ENCODE measurements around the gene SUSD1.

SUSD1 gene

DNA sequence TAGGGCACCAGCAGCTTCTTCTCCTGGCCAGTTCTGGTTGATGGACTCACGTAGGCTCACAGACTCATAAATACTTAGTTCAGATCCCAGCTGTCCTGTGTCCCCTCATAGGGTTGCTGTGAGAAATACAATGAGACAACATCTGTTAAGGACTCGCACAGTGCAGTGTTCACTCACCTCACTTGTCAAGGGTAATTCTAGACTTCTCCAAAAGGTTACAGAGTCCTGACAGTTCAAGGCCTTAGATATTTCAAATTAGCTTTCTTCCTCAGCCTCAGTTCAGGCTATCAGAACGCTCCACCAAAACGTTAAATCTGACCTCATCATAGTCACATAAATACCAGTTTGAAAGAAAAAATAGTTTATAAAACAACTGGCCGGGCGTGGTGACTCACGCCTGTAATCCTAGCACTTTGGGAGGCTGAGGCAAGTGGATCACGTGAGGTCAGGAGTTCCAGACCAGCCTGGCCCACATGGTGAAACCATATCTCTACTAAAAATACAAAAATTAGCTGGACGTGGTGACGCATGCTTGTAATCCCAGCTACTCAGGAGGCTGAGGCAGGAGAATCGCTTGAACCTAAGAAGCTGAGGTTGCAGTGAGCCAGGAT is 172.1 kb downstream of the SUSD1 start:
- H3K27me3 ChIP-seq (ENCODE audit: low read depth, low read length) = no peaks in the 10 kb centered on the region
- no peaks in the 10 kb centered on the region for H3K36me3 ChIP-seq (ENCODE audit: control insufficient read depth in 1 of 2, insufficient read depth in 2 of 2, low read length in 2 of 2)
- no peaks in the 10 kb centered on the region for H3K4me1 ChIP-seq (ENCODE audit: control insufficient read depth in 1 of 2, insufficient read depth in 2 of 2, low read length in 2 of 2)
- no peak overlapping the region for H3K27ac ChIP-seq (ENCODE audit: low read length)
- no peak overlapping the region for H3K4me3 ChIP-seq (ENCODE audit: low read depth in 1 of 2, low read length in 2 of 2)
- no peaks in the 10 kb centered on the region for H3K9me3 ChIP-seq (ENCODE audit: control insufficient read depth in 1 of 2, low read length in 2 of 2)

DNA sequence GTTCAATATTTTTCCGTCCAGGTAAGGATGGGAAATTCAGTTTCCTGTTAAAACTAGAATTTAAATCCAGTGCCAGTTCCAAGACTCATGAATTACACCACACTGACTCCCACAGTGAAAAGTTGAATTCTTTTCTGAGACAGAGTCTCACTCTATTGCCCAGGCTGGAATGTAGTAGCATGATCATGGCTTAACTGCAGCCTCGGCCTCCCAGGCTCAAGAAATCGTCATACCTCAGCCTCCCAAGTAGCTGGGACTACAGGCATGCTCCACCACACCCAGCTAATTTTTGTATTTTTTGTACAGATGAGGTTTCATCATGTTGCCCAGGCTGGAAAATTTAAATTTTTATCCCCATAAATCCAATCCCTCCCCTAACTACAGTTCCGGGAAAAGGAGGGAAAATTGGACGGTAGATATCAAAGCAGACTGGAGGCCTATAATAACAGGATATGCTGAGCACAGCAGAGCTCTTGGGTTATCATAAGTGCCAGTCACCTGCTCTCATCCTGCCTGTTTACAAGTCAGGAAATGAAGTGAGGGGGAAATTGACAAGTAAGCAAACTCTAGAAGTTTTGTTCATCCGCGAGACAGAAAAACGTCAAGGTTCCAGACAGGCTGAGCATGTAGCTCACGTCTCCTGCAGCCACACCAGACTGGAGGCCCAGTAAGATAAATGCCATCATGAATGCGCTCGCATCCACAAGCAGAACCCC is 172.8 kb downstream of the SUSD1 start:
- no peak overlapping the region for H3K27ac ChIP-seq (ENCODE audit: low read length)

DNA sequence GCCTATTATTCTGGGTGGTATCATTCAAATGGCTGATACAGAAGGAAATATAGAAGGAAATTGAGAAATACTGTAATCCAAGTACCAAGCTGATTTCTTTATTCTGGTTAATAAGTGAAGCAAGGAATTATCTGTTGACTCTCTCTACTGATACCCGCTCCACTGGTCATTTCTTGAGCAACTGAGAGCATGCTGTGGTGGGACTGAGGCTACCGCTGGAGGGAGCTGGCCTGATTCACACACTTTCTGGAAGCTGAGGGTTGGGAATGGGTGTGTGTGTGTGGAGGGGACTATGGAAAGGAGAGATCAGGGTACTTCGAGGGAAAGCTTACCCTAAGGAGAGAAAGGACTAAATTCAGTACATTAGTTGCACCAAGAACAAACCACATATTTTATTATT is 174.4 kb downstream of the SUSD1 start:
- no peaks in the 10 kb centered on the region for H3K36me3 ChIP-seq (ENCODE audit: control insufficient read depth in 1 of 2, insufficient read depth in 2 of 2, low read length in 2 of 2)
- no peaks in the 10 kb centered on the region for H3K9me3 ChIP-seq (ENCODE audit: control insufficient read depth in 1 of 2, low read length in 2 of 2)
- no peaks in the 10 kb centered on the region for H3K27me3 ChIP-seq (ENCODE audit: low read depth, low read length)
- H3K4me3 ChIP-seq (ENCODE audit: low read depth in 1 of 2, low read length in 2 of 2) = no peak overlapping the region
- no peak overlapping the region for H3K27ac ChIP-seq (ENCODE audit: low read length)
- no peaks in the 10 kb centered on the region for H3K4me1 ChIP-seq (ENCODE audit: control insufficient read depth in 1 of 2, insufficient read depth in 2 of 2, low read length in 2 of 2)

More for the DNA sequence above, 172.8 kb downstream of the SUSD1 start:
- Histone ChIP-seq H3K27me3 (ENCODE audit: low read depth, low read length) (no peaks in the 10 kb centered on the region), H3K4me1 (ENCODE audit: control insufficient read depth in 1 of 2, insufficient read depth in 2 of 2, low read length in 2 of 2) (no peaks in the 10 kb centered on the region), H3K9me3 (ENCODE audit: control insufficient read depth in 1 of 2, low read length in 2 of 2) (no peaks in the 10 kb centered on the region), H3K4me3 (ENCODE audit: low read depth in 1 of 2, low read length in 2 of 2) (no peak overlapping the region), H3K36me3 (ENCODE audit: control insufficient read depth in 1 of 2, insufficient read depth in 2 of 2, low read length in 2 of 2) (no peaks in the 10 kb centered on the region)

DNA sequence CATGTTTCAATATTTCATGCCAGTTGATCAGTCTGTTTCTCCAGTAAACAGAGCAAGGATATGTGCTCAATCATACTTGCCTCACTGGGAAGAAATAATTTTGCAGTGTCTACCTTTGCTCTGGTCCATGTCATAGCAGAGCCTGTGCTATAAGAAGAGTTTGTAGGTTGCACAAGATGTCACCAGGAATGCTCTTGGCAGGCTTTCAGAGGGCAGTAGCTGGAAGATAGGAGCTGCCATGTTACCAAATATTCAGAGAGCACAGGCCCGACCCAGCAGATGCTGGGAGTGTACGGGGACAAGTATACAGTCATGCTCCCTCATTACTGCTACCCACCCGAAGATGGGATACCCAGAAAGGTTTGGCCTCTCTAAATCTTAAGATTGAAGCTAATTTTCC is 175.8 kb downstream of the SUSD1 start:
- Histone ChIP-seq H3K4me1 (ENCODE audit: control insufficient read depth in 1 of 2, insufficient read depth in 2 of 2, low read length in 2 of 2) (no peaks in the 10 kb centered on the region), H3K4me3 (ENCODE audit: low read depth in 1 of 2, low read length in 2 of 2) (no peak overlapping the region), H3K9me3 (ENCODE audit: control insufficient read depth in 1 of 2, low read length in 2 of 2) (no peaks in the 10 kb centered on the region), H3K27ac (ENCODE audit: low read length) (no peak overlapping the region), H3K27me3 (ENCODE audit: low read depth, low read length) (no peaks in the 10 kb centered on the region), H3K36me3 (ENCODE audit: control insufficient read depth in 1 of 2, insufficient read depth in 2 of 2, low read length in 2 of 2) (no peaks in the 10 kb centered on the region)

DNA sequence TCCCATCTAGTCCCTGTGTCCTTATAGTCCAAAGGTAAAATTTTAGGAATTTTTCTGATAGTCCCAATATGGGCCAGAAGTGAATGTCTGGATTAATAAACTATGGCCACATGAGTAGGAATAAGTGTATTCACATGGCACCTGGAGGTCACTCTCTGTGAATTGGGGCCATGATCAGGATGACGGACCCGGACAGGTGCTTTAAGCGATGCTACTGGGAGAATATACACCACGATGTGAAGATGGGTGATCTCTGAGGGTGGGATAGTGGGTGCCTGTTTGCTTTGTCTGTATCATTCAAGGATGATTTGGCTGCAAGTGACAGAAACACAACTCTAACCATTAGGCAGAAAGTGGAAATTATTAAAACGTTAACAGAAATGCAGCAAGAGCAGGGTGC is 177.3 kb downstream of the SUSD1 start:
- Histone ChIP-seq H3K27me3 (ENCODE audit: low read depth, low read length) (no peaks in the 10 kb centered on the region), H3K9me3 (ENCODE audit: control insufficient read depth in 1 of 2, low read length in 2 of 2) (no peaks in the 10 kb centered on the region), H3K27ac (ENCODE audit: low read length) (no peak overlapping the region), H3K4me1 (ENCODE audit: control insufficient read depth in 1 of 2, insufficient read depth in 2 of 2, low read length in 2 of 2) (peaks cover 0 to 4% of the 10 kb centered on the region in 2 donors), H3K4me3 (ENCODE audit: low read depth in 1 of 2, low read length in 2 of 2) (no peak overlapping the region), H3K36me3 (ENCODE audit: control insufficient read depth in 1 of 2, insufficient read depth in 2 of 2, low read length in 2 of 2) (no peaks in the 10 kb centered on the region)

DNA sequence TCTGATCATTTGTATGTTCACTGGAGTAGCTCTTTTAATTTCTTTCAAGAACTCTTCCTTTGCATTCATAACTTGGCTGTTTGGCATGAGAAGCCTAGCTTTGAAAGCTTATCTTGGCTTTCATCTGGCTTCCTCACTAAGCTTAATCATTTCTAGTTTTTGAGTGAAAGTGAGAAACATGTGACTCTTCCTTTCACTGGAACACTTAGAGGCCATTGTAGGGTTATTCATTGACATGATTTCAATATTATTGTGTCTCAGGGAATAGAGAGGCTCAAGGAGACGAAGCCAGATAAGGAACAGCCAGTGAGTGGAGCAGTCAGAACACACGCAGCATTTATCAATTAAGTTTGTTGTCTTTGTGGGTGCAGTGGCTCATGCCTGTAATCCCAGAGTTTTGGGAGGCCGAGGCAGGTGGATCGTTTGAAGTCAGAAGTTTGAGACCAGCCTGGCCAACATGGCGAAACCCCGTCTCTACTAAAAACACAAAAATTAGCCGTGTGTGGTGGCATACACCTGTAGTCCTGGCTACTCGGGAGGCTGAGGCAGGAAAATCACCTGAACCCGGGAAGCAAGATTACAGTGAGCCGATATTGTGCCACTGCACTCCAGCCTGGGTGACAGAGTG is 180.2 kb downstream of the SUSD1 start:
- Histone ChIP-seq H3K27me3 (ENCODE audit: low read depth, low read length) (no peaks in the 10 kb centered on the region), H3K27ac (ENCODE audit: low read length) (no peak overlapping the region), H3K36me3 (ENCODE audit: control insufficient read depth in 1 of 2, insufficient read depth in 2 of 2, low read length in 2 of 2) (no peaks in the 10 kb centered on the region), H3K4me3 (ENCODE audit: low read depth in 1 of 2, low read length in 2 of 2) (no peak overlapping the region), H3K9me3 (ENCODE audit: control insufficient read depth in 1 of 2, low read length in 2 of 2) (peaks cover 0 to 8% of the 10 kb centered on the region in 2 donors), H3K4me1 (ENCODE audit: control insufficient read depth in 1 of 2, insufficient read depth in 2 of 2, low read length in 2 of 2) (peaks cover 0 to 4% of the 10 kb centered on the region in 2 donors)

DNA sequence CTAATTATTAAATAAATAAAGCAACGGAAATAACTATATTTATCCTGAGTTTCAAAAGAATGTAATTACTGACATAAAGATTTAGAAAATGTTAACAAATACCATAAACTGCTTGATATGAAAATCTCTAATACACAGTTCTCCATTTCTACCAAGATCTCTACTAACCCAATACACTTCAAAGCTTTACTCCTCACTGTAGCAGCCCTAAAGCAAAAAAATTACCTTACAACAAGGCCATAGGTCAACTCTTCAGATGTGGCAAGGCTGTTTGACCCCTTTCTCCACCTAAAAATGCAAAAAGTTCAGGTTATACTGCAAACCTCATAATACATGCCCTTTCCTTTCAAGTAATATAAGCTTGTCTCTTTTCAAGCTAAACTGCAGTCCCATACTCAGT is 181.8 kb downstream of the SUSD1 start:
- Histone ChIP-seq H3K27me3 (ENCODE audit: low read depth, low read length) (no peaks in the 10 kb centered on the region), H3K4me1 (ENCODE audit: control insufficient read depth in 1 of 2, insufficient read depth in 2 of 2, low read length in 2 of 2) (peaks cover 0 to 4% of the 10 kb centered on the region in 2 donors), H3K9me3 (ENCODE audit: control insufficient read depth in 1 of 2, low read length in 2 of 2) (peaks cover 0 to 8% of the 10 kb centered on the region in 2 donors), H3K27ac (ENCODE audit: low read length) (no peak overlapping the region), H3K36me3 (ENCODE audit: control insufficient read depth in 1 of 2, insufficient read depth in 2 of 2, low read length in 2 of 2) (no peaks in the 10 kb centered on the region), H3K4me3 (ENCODE audit: low read depth in 1 of 2, low read length in 2 of 2) (no peak overlapping the region)

DNA sequence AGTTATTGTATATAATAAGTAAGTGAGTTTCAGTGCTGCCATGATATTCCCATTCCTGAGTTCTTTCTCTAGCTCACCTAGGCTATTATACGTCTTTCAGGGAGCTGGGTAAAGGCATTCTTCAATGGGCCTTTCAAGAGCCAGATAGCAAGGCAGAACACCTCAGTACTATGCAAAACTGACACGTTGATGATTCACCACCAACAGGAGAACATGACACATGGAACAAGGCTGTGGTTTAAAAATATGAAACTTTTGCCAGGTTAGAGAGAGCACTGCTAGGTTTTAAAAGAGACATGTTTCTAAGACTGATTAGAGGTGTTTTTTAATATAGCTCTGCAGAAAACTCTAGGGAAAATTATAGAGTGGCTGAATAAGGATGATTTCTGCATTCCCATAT is 182.6 kb downstream of the SUSD1 start:
- H3K4me1 ChIP-seq (ENCODE audit: control insufficient read depth in 1 of 2, insufficient read depth in 2 of 2, low read length in 2 of 2) = peaks cover 0 to 4% of the 10 kb centered on the region in 2 donors
- H3K9me3 ChIP-seq (ENCODE audit: control insufficient read depth in 1 of 2, low read length in 2 of 2) = peaks cover 0 to 8% of the 10 kb centered on the region in 2 donors

DNA sequence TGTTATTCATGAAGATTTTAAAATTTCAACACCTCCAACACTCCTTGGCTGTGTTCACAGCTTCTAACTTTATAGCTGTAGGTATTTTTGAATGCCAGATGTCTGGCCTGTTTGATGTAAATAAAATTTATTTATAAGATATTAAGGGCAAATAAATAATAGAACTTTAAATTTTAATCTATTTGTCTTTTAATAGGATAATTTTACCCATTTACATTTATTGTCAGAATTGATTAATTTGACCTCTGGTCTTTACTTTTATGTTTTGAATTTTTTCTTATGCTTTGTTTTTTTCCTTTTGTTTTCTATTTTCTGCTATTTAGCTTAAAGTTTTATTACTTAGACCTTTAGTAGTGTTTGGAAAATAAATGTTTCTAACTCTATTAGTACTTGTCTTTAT is 183.9 kb downstream of the SUSD1 start:
- peaks cover 0 to 8% of the 10 kb centered on the region in 2 donors for H3K9me3 ChIP-seq (ENCODE audit: control insufficient read depth in 1 of 2, low read length in 2 of 2)
- no peak overlapping the region for H3K27ac ChIP-seq (ENCODE audit: low read length)
- H3K27me3 ChIP-seq (ENCODE audit: low read depth, low read length) = no peaks in the 10 kb centered on the region
- H3K36me3 ChIP-seq (ENCODE audit: control insufficient read depth in 1 of 2, insufficient read depth in 2 of 2, low read length in 2 of 2) = no peaks in the 10 kb centered on the region
- no peak overlapping the region for H3K4me3 ChIP-seq (ENCODE audit: low read depth in 1 of 2, low read length in 2 of 2)
- peaks cover 0 to 4% of the 10 kb centered on the region in 2 donors for H3K4me1 ChIP-seq (ENCODE audit: control insufficient read depth in 1 of 2, insufficient read depth in 2 of 2, low read length in 2 of 2)

More for the DNA sequence above, 182.6 kb downstream of the SUSD1 start:
- no peak overlapping the region for H3K27ac ChIP-seq (ENCODE audit: low read length)
- no peak overlapping the region for H3K4me3 ChIP-seq (ENCODE audit: low read depth in 1 of 2, low read length in 2 of 2)
- no peaks in the 10 kb centered on the region for H3K27me3 ChIP-seq (ENCODE audit: low read depth, low read length)
- no peaks in the 10 kb centered on the region for H3K36me3 ChIP-seq (ENCODE audit: control insufficient read depth in 1 of 2, insufficient read depth in 2 of 2, low read length in 2 of 2)
